Lung (tissue), 12 donors: Measurements from ENCODE around the gene CDX1. TPM values are rescaled to one million over a fixed set of nuclear protein-coding genes. Genes with fewer than 3 reads are reported as not detected.
A peak's percentile ranks its signal among the peaks of the same experiment; 100 is the strongest.

Source experiments
- ATAC-seq: fragments of 200-7000 bp; cut with Tn5 transposase; one replicate; pipeline ENCODE4 v1.9.1; 2020; ENCODE audit warnings: moderate number of reproducible peaks; ENCODE audit not compliant: insufficient read depth, low FRiP score
- DNase-seq, 3 donors: peaks; one replicate each; pipeline ENCODE4 v3.0.0-alpha.2; 2013 to 2017
- H3K27ac ChIP-seq, 2 donors: one replicate each; pipeline ENCODE4 v1.5.1; 2013; ENCODE audit warnings: mild to moderate bottlenecking in 2 of 2, moderate library complexity in 2 of 2, control low read depth in 1 of 2, inconsistent platforms in 1 of 2, low read depth in 1 of 2, low read length in 1 of 2
- H3K27me3 ChIP-seq, 3 donors: one replicate each; pipeline ENCODE4 v1.5.1; 2013; ENCODE audit warnings: low read length in 2 of 3; ENCODE audit not compliant: control insufficient read depth in 3 of 3, insufficient read depth in 3 of 3
- H3K36me3 ChIP-seq, 4 donors: one replicate each; pipeline ENCODE4 v1.5.1; 2013; ENCODE audit warnings: low read length in 4 of 4, mild to moderate bottlenecking in 1 of 4, moderate library complexity in 1 of 4; ENCODE audit not compliant: control insufficient read depth in 4 of 4, insufficient read depth in 4 of 4
- H3K4me1 ChIP-seq, 5 donors: one replicate each; pipeline ENCODE4 v1.5.1; 2013; ENCODE audit warnings: low read length in 5 of 5, mild to moderate bottlenecking in 2 of 5, moderate library complexity in 1 of 5; ENCODE audit not compliant: control insufficient read depth in 5 of 5, insufficient read depth in 5 of 5
- H3K4me3 ChIP-seq: one replicate; pipeline ENCODE4 v1.5.1; 2013; ENCODE audit warnings: mild to moderate bottlenecking, control low read depth, moderate library complexity
- H3K9ac ChIP-seq, 2 donors: one replicate each; pipeline ENCODE4 v1.5.1; 2013; ENCODE audit warnings: low read length in 2 of 2, control low read depth in 1 of 2; ENCODE audit not compliant: insufficient read depth in 1 of 2
- H3K9me3 ChIP-seq, 4 donors: one replicate each; pipeline ENCODE4 v1.5.1; 2013; ENCODE audit warnings: low read length in 3 of 4, mild to moderate bottlenecking in 1 of 4, moderate library complexity in 1 of 4; ENCODE audit not compliant: control insufficient read depth in 4 of 4, insufficient read depth in 3 of 4
- CTCF ChIP-seq: IDR thresholded peaks from 2 replicates; pipeline ENCODE4 v1.5.1; 2012; ENCODE audit warnings: mild to moderate bottlenecking; ENCODE audit errors: control extremely low read depth, extremely low read depth
- WGBS, 2 donors: extraction: QIAGEN DNeasy Blood & Tissue Kit; methylation state at CpG; one replicate each; pipeline ENCODE4 v1.1.7; 2013; 5-methylcytosine and 5-hydroxymethylcytosine counted together
- polyA plus RNA-seq, 2 donors: library from polyadenylated mRNA; stranded (reverse); fragments of 200-250 nt; gene quantifications; one replicate each; pipeline ENCODE4 v1.2.1, GENCODE V29; 2013
- total RNA-seq, 2 donors: library from RNA; depleted of rRNA in 1 of 2; stranded (reverse); fragments of >200 nt in 1 of 2; gene quantifications; one replicate each; pipeline ENCODE4 v1.2.1, GENCODE V29; 2014 to 2021
- donor health status: control.
- donor health status: control.
- donor health status: Bipolar disorder and iron deficiency.
- donor health status: healthy.
- donor health status: DM: yes; HTN: yes; CAD: no.

Gene CDX1
- total and polyA plus RNA-seq, 4 donors, result 0.09 to 0.43 (median 0.26) TPM

- peak overlapping the region in 1 of 2 donors; percentile 71 for H3K9ac ChIP-seq
- peak overlapping the region in 1 of 2 donors; percentile 18 for H3K27ac ChIP-seq
- H3K36me3 ChIP-seq, result peaks cover 0 to 11% (median 1%) of the 10 kb centered on the region in 4 donors
- peaks cover 5 to 88% (median 54%) of the 10 kb centered on the region in 5 donors for H3K4me1 ChIP-seq
- no peak for TF ChIP-seq CTCF
- no peaks in the 10 kb centered on the region for H3K27me3 ChIP-seq
- H3K9me3 ChIP-seq, result no peaks in the 10 kb centered on the region
- no peak for ATAC-seq
- H3K4me3 ChIP-seq, result no peak overlapping the region
- DNase-seq, result no peak
- WGBS, 2 donors, result 78 to 82% methylated on average over 6 of the region's 6 CpGs
Measured at GRCh38 chr5:150139334-150139733, 27.2 kb upstream of the CDX1 start.

GRCh38 chr5:150140830-150141229 lies 25.7 kb upstream of the CDX1 start:
- Histone ChIP-seq H3K36me3 (peaks cover 0 to 7% (median 1%) of the 10 kb centered on the region in 4 donors), H3K4me1 (peaks cover 5 to 100% (median 64%) of the 10 kb centered on the region in 5 donors), H3K27me3 (no peaks in the 10 kb centered on the region), H3K4me3 (no peak overlapping the region), H3K27ac (peak overlapping the region in 1 of 2 donors; percentile 63), H3K9me3 (no peaks in the 10 kb centered on the region), H3K9ac (peak overlapping the region in 1 of 2 donors; percentile 33)
- DNase-seq (peak; percentile 89 to 94 (median 93)), ATAC-seq (no peak)
- TF ChIP-seq CTCF, result no peak
- 66 to 72% methylated on average over 11 of the region's 11 CpGs for WGBS, 2 donors

- Histone ChIP-seq H3K9ac (no peak overlapping the region), H3K4me3 (no peak overlapping the region), H3K9me3 (no peaks in the 10 kb centered on the region), H3K4me1 (peaks cover 5 to 99% (median 64%) of the 10 kb centered on the region in 5 donors), H3K27me3 (no peaks in the 10 kb centered on the region), H3K27ac (peak overlapping the region in 1 of 2 donors; percentile 57), H3K36me3 (peaks cover 0 to 3% (median 1%) of the 10 kb centered on the region in 4 donors)
- TF ChIP-seq CTCF, result no peak
- ATAC-seq (no peak), DNase-seq (no peak)
- 77 to 90% methylated on average over 9 of the region's 9 CpGs for WGBS, 2 donors
Measured at GRCh38 chr5:150141544-150142184, 24.9 kb upstream of the CDX1 start.
